Activated naive CD8-positive, alpha-beta T cell treated with anti-CD3 and anti-CD28 coated beads for 36 hours (primary cell): ENCODE measurements around the gene B4GALT2. TPM values are rescaled to one million over a fixed set of nuclear protein-coding genes. Genes with fewer than 3 reads are reported as not detected.

ENCODE experiments used
- DNase-seq: peaks from one replicate; pipeline ENCODE4 v3.0.0; 2021
- H3K27ac Mint-ChIP-seq: one replicate; pipeline ENCODE4 v1.8.0; 2022; ENCODE audit warnings: mild to moderate bottlenecking, moderate library complexity, mixed read lengths
- H3K27me3 Mint-ChIP-seq: one replicate; pipeline ENCODE4 v1.8.0; 2022; ENCODE audit warnings: mild to moderate bottlenecking, mixed read lengths
- H3K36me3 Mint-ChIP-seq: one replicate; pipeline ENCODE4 v1.8.0; 2021; ENCODE audit warnings: mild to moderate bottlenecking, mixed read lengths
- H3K4me1 Mint-ChIP-seq: one replicate; pipeline ENCODE4 v1.8.0; 2021; ENCODE audit warnings: mixed read lengths
- H3K4me3 Mint-ChIP-seq: one replicate; pipeline ENCODE4 v1.8.0; 2022; ENCODE audit warnings: mild to moderate bottlenecking, moderate library complexity, mixed read lengths
- H3K9me3 Mint-ChIP-seq: one replicate; pipeline ENCODE4 v1.8.0; 2022; ENCODE audit warnings: mixed read lengths
- total RNA-seq, 2 experiments: library from RNA; stranded (reverse); gene quantifications; one replicate each; pipeline ENCODE4 v1.2.3, GENCODE V29; 2021

B4GALT2 gene
- 10 to 100 TPM; 38.5 to 41.6 TPM for total RNA-seq

- peak within 1 kb of the TSS; percentile 90 for H3K4me3 Mint-ChIP-seq
- H3K27me3 Mint-ChIP-seq, result peaks cover 5% of the 10 kb centered on the region
- DNase-seq, result peak; percentile 71
- no peaks in the 10 kb centered on the region for H3K9me3 Mint-ChIP-seq
- H3K27ac Mint-ChIP-seq, result peak within 1 kb of the TSS; percentile 85
- H3K4me1 Mint-ChIP-seq, result peaks cover 41% of the 10 kb centered on the region
- H3K36me3 Mint-ChIP-seq, result peaks cover 47% of the 10 kb centered on the region
Observed at GRCh38 chr1:43978551-43979260, at the start of gene B4GALT2. TSS of gene B4GALT2 (plus strand) at chr1:43979210. CDS start at chr1:43981161, 1,951 bp downstream.

GRCh38 chr1:43930168-43930948 lies 48.7 kb upstream of the B4GALT2 start:
- Mint-ChIP-seq H3K9me3 (no peaks in the 10 kb centered on the region), H3K4me3 (no peak overlapping the region), H3K27me3 (peaks cover 28% of the 10 kb centered on the region), H3K4me1 (peaks cover 17% of the 10 kb centered on the region), H3K27ac (no peak overlapping the region), H3K36me3 (no peaks in the 10 kb centered on the region)
- no peak for DNase-seq

GRCh38 chr1:43930949-43931275 lies 48.1 kb upstream of the B4GALT2 start:
- H3K27ac Mint-ChIP-seq, result no peak overlapping the region
- H3K36me3 Mint-ChIP-seq, result no peaks in the 10 kb centered on the region
- H3K9me3 Mint-ChIP-seq, result no peaks in the 10 kb centered on the region
- H3K27me3 Mint-ChIP-seq, result peaks cover 33% of the 10 kb centered on the region
- H3K4me3 Mint-ChIP-seq, result no peak overlapping the region
- no peak for DNase-seq
- peaks cover 20% of the 10 kb centered on the region for H3K4me1 Mint-ChIP-seq

- no peak overlapping the region for H3K27ac Mint-ChIP-seq
Observed at GRCh38 chr1:43931711-43932660, 47.0 kb upstream of the B4GALT2 start.

GRCh38 chr1:43932786-43933385 lies 46.1 kb upstream of the B4GALT2 start:
- Mint-ChIP-seq H3K27ac (no peak overlapping the region), H3K4me3 (no peak overlapping the region), H3K4me1 (peaks cover 20% of the 10 kb centered on the region), H3K27me3 (peaks cover 35% of the 10 kb centered on the region), H3K36me3 (no peaks in the 10 kb centered on the region), H3K9me3 (no peaks in the 10 kb centered on the region)
- DNase-seq, result no peak

More at GRCh38 chr1:43931711-43932660, 47.0 kb upstream of the B4GALT2 start:
- Mint-ChIP-seq H3K4me1 (peaks cover 20% of the 10 kb centered on the region), H3K27me3 (peaks cover 35% of the 10 kb centered on the region), H3K4me3 (no peak overlapping the region), H3K36me3 (no peaks in the 10 kb centered on the region), H3K9me3 (no peaks in the 10 kb centered on the region)
- DNase-seq, result no peak

- H3K36me3 Mint-ChIP-seq, result no peaks in the 10 kb centered on the region
- no peak within 1 kb of the TSS for H3K27ac Mint-ChIP-seq
- H3K9me3 Mint-ChIP-seq, result no peaks in the 10 kb centered on the region
- no peak for DNase-seq
- H3K27me3 Mint-ChIP-seq, result peaks cover 35% of the 10 kb centered on the region
- H3K4me3 Mint-ChIP-seq, result no peak within 1 kb of the TSS
- H3K4me1 Mint-ChIP-seq, result peaks cover 20% of the 10 kb centered on the region
Observed at GRCh38 chr1:43933386-43934100, 45.5 kb upstream of the B4GALT2 start, which contains the start of gene ARTN. TSS of gene ARTN (plus strand) at chr1:43933801. CDS start at chr1:43935657, 1,856 bp downstream.

GRCh38 chr1:43934101-43934985 lies 44.7 kb upstream of the B4GALT2 start:
- H3K9me3 Mint-ChIP-seq, result no peaks in the 10 kb centered on the region
- H3K36me3 Mint-ChIP-seq, result no peaks in the 10 kb centered on the region

GRCh38 chr1:43934986-43935324 lies 44.1 kb upstream of the B4GALT2 start:
- Mint-ChIP-seq H3K9me3 (no peaks in the 10 kb centered on the region), H3K4me3 (no peak overlapping the region), H3K36me3 (peaks cover 2% of the 10 kb centered on the region), H3K27me3 (peaks cover 35% of the 10 kb centered on the region), H3K4me1 (peaks cover 15% of the 10 kb centered on the region), H3K27ac (no peak overlapping the region)
- no peak for DNase-seq

More at GRCh38 chr1:43934101-43934985, 44.7 kb upstream of the B4GALT2 start:
- Mint-ChIP-seq H3K4me3 (no peak overlapping the region), H3K4me1 (peaks cover 20% of the 10 kb centered on the region), H3K27ac (no peak overlapping the region), H3K27me3 (peaks cover 35% of the 10 kb centered on the region)
- DNase-seq, result peak; percentile 60

GRCh38 chr1:43935711-43936427 lies 43.1 kb upstream of the B4GALT2 start:
- no peak overlapping the region for H3K27ac Mint-ChIP-seq
- no peaks in the 10 kb centered on the region for H3K9me3 Mint-ChIP-seq
- peak overlapping the region; percentile 2 for H3K4me3 Mint-ChIP-seq
- H3K27me3 Mint-ChIP-seq, result peaks cover 35% of the 10 kb centered on the region
- H3K4me1 Mint-ChIP-seq, result peaks cover 15% of the 10 kb centered on the region
- H3K36me3 Mint-ChIP-seq, result peaks cover 6% of the 10 kb centered on the region
- no peak for DNase-seq

GRCh38 chr1:43936431-43937151 lies 42.4 kb upstream of the B4GALT2 start:
- H3K36me3 Mint-ChIP-seq, result peaks cover 6% of the 10 kb centered on the region
- peaks cover 15% of the 10 kb centered on the region for H3K4me1 Mint-ChIP-seq
- H3K9me3 Mint-ChIP-seq, result no peaks in the 10 kb centered on the region
- peaks cover 35% of the 10 kb centered on the region for H3K27me3 Mint-ChIP-seq
- no peak overlapping the region for H3K27ac Mint-ChIP-seq
- peak overlapping the region; percentile 70 for H3K4me3 Mint-ChIP-seq
- peak; percentile 49 for DNase-seq

GRCh38 chr1:43937179-43937865 lies 41.7 kb upstream of the B4GALT2 start:
- H3K27ac Mint-ChIP-seq, result no peak overlapping the region
- no peak overlapping the region for H3K4me3 Mint-ChIP-seq
- H3K4me1 Mint-ChIP-seq, result peaks cover 15% of the 10 kb centered on the region
- H3K27me3 Mint-ChIP-seq, result peaks cover 34% of the 10 kb centered on the region
- DNase-seq, result no peak
- peaks cover 6% of the 10 kb centered on the region for H3K36me3 Mint-ChIP-seq
- no peaks in the 10 kb centered on the region for H3K9me3 Mint-ChIP-seq

GRCh38 chr1:43938383-43938782 lies 40.6 kb upstream of the B4GALT2 start:
- peaks cover 10% of the 10 kb centered on the region for H3K4me1 Mint-ChIP-seq
- H3K4me3 Mint-ChIP-seq, result no peak overlapping the region
- no peaks in the 10 kb centered on the region for H3K9me3 Mint-ChIP-seq
- no peak overlapping the region for H3K27ac Mint-ChIP-seq
- H3K36me3 Mint-ChIP-seq, result peaks cover 6% of the 10 kb centered on the region
- DNase-seq, result no peak
- peaks cover 24% of the 10 kb centered on the region for H3K27me3 Mint-ChIP-seq
